Natural killer cell (primary cell): Measurements from ENCODE around the gene NR2F1-AS1. TPM values are rescaled to one million over a fixed set of nuclear protein-coding genes. Genes with fewer than 3 reads are reported as not detected.

Experiments
- ATAC-seq, 3 donors: fragments of 150-1000 bp in 2 of 3; fragments of 200-7000 bp in 1 of 3; cut with Tn5 transposase; 1 replicate in 1 of 3; 2 replicates in 2 of 3; pipeline ENCODE4 v1.10.0; 2021; ENCODE audit warnings: mild to moderate bottlenecking in 2 of 3, moderate library complexity in 2 of 3
- DNase-seq, 2 donors: peaks; one replicate each; pipeline versions ENCODE4 v3.0.0 to v3.0.0-alpha.2; 2013 to 2021; ENCODE audit warnings: mixed read lengths in 1 of 2
- H3K27ac ChIP-seq: one replicate; pipeline ENCODE4 v1.5.1; 2013; ENCODE audit warnings: mild to moderate bottlenecking, low read length
- H3K27me3 ChIP-seq: one replicate; pipeline ENCODE4 v1.6.1; 2013; ENCODE audit warnings: low read length; ENCODE audit not compliant: control insufficient read depth, insufficient read depth
- H3K36me3 ChIP-seq: one replicate; pipeline ENCODE4 v1.6.1; 2013; ENCODE audit warnings: low read length; ENCODE audit not compliant: control insufficient read depth, insufficient read depth
- H3K4me1 ChIP-seq: one replicate; pipeline ENCODE4 v1.6.1; 2013; ENCODE audit warnings: low read length; ENCODE audit not compliant: control insufficient read depth, insufficient read depth
- H3K4me3 ChIP-seq: one replicate; pipeline ENCODE4 v1.5.1; 2013; ENCODE audit warnings: low read length
- H3K9me3 ChIP-seq: one replicate; pipeline ENCODE4 v1.6.1; 2013; ENCODE audit warnings: low read length; ENCODE audit not compliant: control insufficient read depth, insufficient read depth
- H3K27ac Mint-ChIP-seq, 2 donors: one replicate each; pipeline ENCODE4 v1.8.0; 2022; ENCODE audit warnings: mild to moderate bottlenecking in 2 of 2, mixed read lengths in 2 of 2, moderate library complexity in 1 of 2
- H3K27me3 Mint-ChIP-seq, 2 donors: one replicate each; pipeline ENCODE4 v1.8.0; 2022; ENCODE audit warnings: low read depth in 2 of 2, mixed read lengths in 2 of 2
- H3K36me3 Mint-ChIP-seq: one replicate; pipeline ENCODE4 v1.8.0; 2022; ENCODE audit warnings: mixed read lengths
- H3K4me1 Mint-ChIP-seq, 2 donors: one replicate each; pipeline ENCODE4 v1.8.0; 2022; ENCODE audit warnings: mixed read lengths in 2 of 2
- H3K4me3 Mint-ChIP-seq: one replicate; pipeline ENCODE4 v1.8.0; 2022; ENCODE audit warnings: mild to moderate bottlenecking, moderate library complexity, mixed read lengths
- H3K9me3 Mint-ChIP-seq, 2 donors: one replicate each; pipeline ENCODE4 v1.8.0; 2022; ENCODE audit warnings: mixed read lengths in 2 of 2
- CTCF ChIP-seq: fragments of 200-600 bp; IDR thresholded peaks from one replicate; pipeline ENCODE4 v1.8.0; 2022; ENCODE audit warnings: antibody characterized with exemption
- WGBS: methylation state at CpG from one replicate; pipeline ENCODE4 v1.1.7; 2013; ENCODE audit warnings: missing lambda C conversion rate; ENCODE audit not compliant: insufficient coverage; 5-methylcytosine and 5-hydroxymethylcytosine counted together
- intact Hi-C: fragments of 100-400 bp; cut with micrococcal nuclease; formaldehyde crosslinking; loops from one replicate; pipeline ENCODE4 v1.14.2; 2022
- total RNA-seq, 4 donors: library from RNA; stranded (reverse); fragments of 120-200 nt in 1 of 4; gene quantifications; one replicate each; pipeline versions ENCODE4 v1.2.3 to v1.2.4, GENCODE V29; 2013 to 2022

The NR2F1-AS1 gene
- total RNA-seq, 3 donors from 2014 or later (not counting 1 experiment from before 2014, with no cell fraction given): not detected

DNA sequence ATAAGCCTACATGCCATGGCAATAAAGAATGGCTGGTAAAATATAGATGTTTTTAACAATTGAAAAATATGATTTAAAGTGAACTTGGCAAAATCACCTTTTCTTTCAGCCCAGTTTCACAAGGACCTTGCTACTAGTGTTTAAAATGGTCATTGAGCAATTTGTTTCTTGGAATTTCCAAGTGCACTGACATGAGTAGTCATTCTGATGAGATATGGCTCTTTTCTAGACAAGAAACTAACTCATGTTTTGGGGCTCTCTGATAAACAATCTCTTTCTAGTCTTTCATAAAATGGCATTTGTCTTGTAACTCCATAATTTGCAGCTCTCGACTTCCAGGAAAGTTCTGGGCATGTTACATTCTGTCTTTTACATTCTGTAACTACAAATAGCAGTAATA lies 176.8 kb downstream of the NR2F1-AS1 start:
- TF ChIP-seq CTCF: no peak
- Histone ChIP-seq H3K27me3 (no peaks in the 10 kb centered on the region), H3K27ac (no peak overlapping the region), H3K4me3 (no peak overlapping the region), H3K36me3 (no peaks in the 10 kb centered on the region), H3K4me1 (no peaks in the 10 kb centered on the region), H3K9me3 (no peaks in the 10 kb centered on the region)
- Mint-ChIP-seq H3K9me3 (peaks cover 3 to 4% of the 10 kb centered on the region in 2 donors), H3K4me1 (no peaks in the 10 kb centered on the region), H3K4me3 (no peak overlapping the region), H3K27me3 (no peaks in the 10 kb centered on the region), H3K27ac (no peak overlapping the region), H3K36me3 (no peaks in the 10 kb centered on the region)
- intact Hi-C loops: no loop called here
- ATAC-seq: no peak
- WGBS: 91% methylated on average over 1 of the region's 1 CpG
- no peak for DNase-seq

DNA sequence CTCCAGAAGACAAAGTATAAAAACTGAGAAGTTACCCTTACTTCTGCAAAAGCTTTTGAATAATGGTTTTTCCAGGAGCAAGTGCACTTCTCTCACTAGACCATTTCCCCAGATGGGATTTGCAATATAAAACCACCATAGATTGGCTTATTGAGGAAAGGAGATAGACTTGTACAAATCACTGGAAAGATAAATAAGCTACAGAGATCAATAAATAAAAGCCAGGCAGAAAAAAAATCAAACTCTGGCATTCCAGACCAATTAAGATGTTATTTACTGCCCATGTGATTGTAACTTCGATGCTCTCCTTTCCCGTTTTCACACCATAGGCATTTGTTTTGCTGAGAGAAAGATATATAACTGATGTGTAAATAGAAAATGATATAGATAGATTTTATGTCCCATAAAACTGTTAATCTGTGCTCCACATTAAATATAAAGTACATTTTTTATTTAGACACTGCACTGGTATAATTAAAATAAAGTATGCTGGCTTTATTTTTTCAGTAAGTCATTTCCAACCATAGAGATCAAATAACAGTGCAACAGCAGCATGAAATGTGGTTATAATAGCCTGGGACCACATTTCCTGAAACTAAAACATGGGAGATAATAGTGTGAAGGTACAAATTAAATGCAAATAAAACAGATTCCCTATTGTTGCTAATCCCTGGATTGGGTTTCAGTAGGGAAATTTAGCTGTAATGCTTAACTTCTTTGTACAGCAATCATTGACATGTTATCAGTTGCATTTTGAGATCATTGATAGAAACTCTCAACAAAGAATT lies 177.7 kb downstream of the NR2F1-AS1 start:
- Histone ChIP-seq H3K36me3 (no peaks in the 10 kb centered on the region), H3K4me1 (no peaks in the 10 kb centered on the region), H3K4me3 (no peak overlapping the region), H3K9me3 (no peaks in the 10 kb centered on the region), H3K27me3 (no peaks in the 10 kb centered on the region), H3K27ac (no peak overlapping the region)
- no peak for DNase-seq
- no CpG with 5 or more reads among the region's 2 CpGs for WGBS
- Mint-ChIP-seq H3K36me3 (no peaks in the 10 kb centered on the region), H3K4me3 (no peak overlapping the region), H3K27me3 (no peaks in the 10 kb centered on the region), H3K4me1 (no peaks in the 10 kb centered on the region), H3K9me3 (peaks cover 3 to 4% of the 10 kb centered on the region in 2 donors), H3K27ac (no peak overlapping the region)
- intact Hi-C loops: no loop called here
- no peak for ATAC-seq
- no peak for TF ChIP-seq CTCF

- TF ChIP-seq CTCF: no peak
- Mint-ChIP-seq H3K9me3 (peaks cover 6 to 7% of the 10 kb centered on the region in 2 donors), H3K27me3 (no peaks in the 10 kb centered on the region), H3K36me3 (no peaks in the 10 kb centered on the region), H3K4me3 (no peak overlapping the region), H3K4me1 (no peaks in the 10 kb centered on the region), H3K27ac (no peak overlapping the region)
- Histone ChIP-seq H3K27ac (no peak overlapping the region), H3K9me3 (no peaks in the 10 kb centered on the region), H3K4me1 (no peaks in the 10 kb centered on the region), H3K36me3 (no peaks in the 10 kb centered on the region), H3K4me3 (no peak overlapping the region), H3K27me3 (no peaks in the 10 kb centered on the region)
- DNase-seq (no peak), ATAC-seq (no peak)
- intact Hi-C loops: no loop called here
- 100% methylated on average over 4 of the region's 4 CpGs for WGBS
Measured at GRCh38 chr5:93402451-93402850, 178.6 kb downstream of the NR2F1-AS1 start.
